Endothelial cell of umbilical vein (primary cell): ENCODE results near the gene GPLD1. TPM values are rescaled to one million over a fixed set of nuclear protein-coding genes. Genes with fewer than 3 reads are reported as not detected.

ENCODE experiments used
- BruUV-seq: library from RNA; stranded (reverse); fragments of 400-500 nt; replicated peaks from 2 replicates; lab custom pipeline; 2021; lab: Mats Ljungman, UMichigan
- CTCF ChIA-PET: fragments of 300-600, 350-600 bp; sonication (Branson Sonifier 250); formaldehyde crosslinking; loops from one replicate; lab custom pipeline; 2021; ENCODE audit warnings: antibody characterized with exemption, inconsistent platforms; lab: Charles Lee
- POLR2A ChIA-PET: fragments of 300-600, 350-600 bp; sonication (Branson Sonifier 250); formaldehyde crosslinking; loops from one replicate; lab custom pipeline; 2021; ENCODE audit warnings: antibody characterized with exemption, inconsistent platforms; lab: Charles Lee
- DNase-seq: peaks from one replicate; pipeline ENCODE4 v3.0.0-alpha.2; 2011; ENCODE audit warnings: low read depth, low spot score
- FAIRE-seq: peaks from 2 replicates; lab custom pipeline; 2011; peaks lifted over from hg19 to GRCh38; lab: Jason Lieb, UNC
- H2AFZ ChIP-seq: 2 replicates; pipeline ENCODE4 v1.6.0; 2012; ENCODE audit warnings: low read depth, low read length, control low read depth, inconsistent platforms
- H3K27ac ChIP-seq: 2 replicates; pipeline ENCODE4 v1.5.1; 2011; ENCODE audit warnings: low read depth, mild to moderate bottlenecking, control low read depth, low read length, moderate library complexity; ENCODE audit not compliant: insufficient read depth
- H3K27me3 ChIP-seq, 2 experiments: 2 replicates each; pipeline versions ENCODE4 v1.6.0 to v1.6.1; 2011; ENCODE audit warnings: low read length in 2 of 2, mixed read lengths in 1 of 2; ENCODE audit not compliant: control insufficient read depth in 2 of 2, insufficient read depth in 2 of 2
- H3K36me3 ChIP-seq, 2 experiments: 2 replicates in 1 of 2; 3 replicates in 1 of 2; pipeline ENCODE4 v1.5.1; 2011; ENCODE audit warnings: low read length in 2 of 2, mild to moderate bottlenecking in 1 of 2, moderate library complexity in 1 of 2; ENCODE audit not compliant: control insufficient read depth in 2 of 2, insufficient read depth in 2 of 2; ENCODE audit errors: extremely low read depth in 1 of 2
- H3K4me1 ChIP-seq: 3 replicates; pipeline ENCODE4 v1.5.1; 2011; ENCODE audit warnings: mild to moderate bottlenecking, low read length; ENCODE audit not compliant: control insufficient read depth, insufficient read depth; ENCODE audit errors: extremely low read depth
- H3K4me2 ChIP-seq: 2 replicates; pipeline ENCODE4 v1.6.1; 2011; ENCODE audit warnings: low read length, control low read depth, mixed read lengths; ENCODE audit not compliant: insufficient read depth
- H3K4me3 ChIP-seq, 3 experiments: fragments of 200-600 bp in 1 of 3; sonication (generic), shearing (Covaris generic) in 1 of 3; replicated peaks in 1 of 3; 2 replicates each; pipeline ENCODE4 v1.5.1; 2011 to 2016; ENCODE audit warnings: control low read depth in 3 of 3, low read length in 3 of 3, mild to moderate bottlenecking in 2 of 3, inconsistent platforms in 1 of 3, low read depth in 1 of 3, moderate library complexity in 1 of 3; ENCODE audit not compliant: insufficient read depth in 1 of 3
- H3K79me2 ChIP-seq: 2 replicates; pipeline ENCODE4 v1.6.0; 2012; ENCODE audit warnings: low read length, inconsistent platforms; ENCODE audit not compliant: control insufficient read depth, insufficient read depth
- H3K9ac ChIP-seq: replicated peaks from 2 replicates; pipeline ENCODE3; 2011; ENCODE audit warnings: low read length, control low read depth; ENCODE audit not compliant: insufficient read depth; ENCODE audit errors: extremely low read depth
- H3K9me1 ChIP-seq: replicated peaks from 3 replicates; pipeline ENCODE4 v1.6.0; 2011; ENCODE audit warnings: mild to moderate bottlenecking, low read length; ENCODE audit not compliant: control insufficient read depth, insufficient read depth; ENCODE audit errors: extremely low read depth
- H3K9me3 ChIP-seq: replicated peaks from 2 replicates; pipeline ENCODE4 v1.5.1; 2012; ENCODE audit warnings: low read length, inconsistent platforms; ENCODE audit not compliant: control insufficient read depth, insufficient read depth
- H4K20me1 ChIP-seq: replicated peaks from 2 replicates; pipeline ENCODE3; 2011; ENCODE audit warnings: mild to moderate bottlenecking, low read length; ENCODE audit not compliant: control insufficient read depth, insufficient read depth; ENCODE audit errors: extremely low read depth
- CTCF ChIP-seq, 2 donors: IDR thresholded peaks; 1 replicate in 1 of 2; 2 replicates in 1 of 2; pipeline ENCODE4 v1.5.1; 2011; ENCODE audit warnings: low read length in 2 of 2, mild to moderate bottlenecking in 2 of 2, moderate library complexity in 2 of 2, control low read depth in 1 of 2, inconsistent platforms in 1 of 2, low read depth in 1 of 2; ENCODE audit not compliant: insufficient read depth in 1 of 2; ENCODE audit errors: extremely low read depth in 1 of 2
- EZH2 ChIP-seq: IDR thresholded peaks from 2 replicates; pipeline ENCODE4 v1.6.1; 2012; ENCODE audit warnings: borderline replicate concordance, low read depth, mild to moderate bottlenecking, moderate library complexity, low read length, inconsistent platforms; ENCODE audit not compliant: severe bottlenecking
- FOS ChIP-seq: IDR thresholded peaks from 2 replicates; pipeline ENCODE4 v1.6.1; 2011; ENCODE audit warnings: mild to moderate bottlenecking, low read length, moderate library complexity, borderline replicate concordance; ENCODE audit not compliant: insufficient read depth
- GATA2 ChIP-seq: IDR thresholded peaks from 2 replicates; pipeline ENCODE4 v1.7.0; 2011; ENCODE audit warnings: low read depth, mild to moderate bottlenecking, moderate library complexity, mixed read lengths, low read length; ENCODE audit not compliant: insufficient read length, insufficient read depth
- JUN ChIP-seq: IDR thresholded peaks from 2 replicates; pipeline ENCODE4 v1.6.1; 2011; ENCODE audit warnings: borderline replicate concordance, low read depth; ENCODE audit not compliant: insufficient read length, insufficient read depth
- MAX ChIP-seq: IDR thresholded peaks from 2 replicates; pipeline ENCODE4 v1.6.1; 2011; ENCODE audit not compliant: insufficient read depth, insufficient read length
- MYC ChIP-seq: IDR thresholded peaks from one replicate; pipeline ENCODE4 v1.6.1; 2011; ENCODE audit warnings: mild to moderate bottlenecking, low read depth, low read length
- POLR2A ChIP-seq: IDR thresholded peaks from 2 replicates; pipeline ENCODE4 v1.6.1; 2012; ENCODE audit warnings: low read depth, mild to moderate bottlenecking, control low read depth, low read length
- POLR2AphosphoS5 ChIP-seq: IDR thresholded peaks from 2 replicates; pipeline ENCODE4 v1.6.1; 2012; ENCODE audit warnings: low read depth, mild to moderate bottlenecking, control low read depth, low read length, moderate library complexity; ENCODE audit not compliant: insufficient read depth
- dilution Hi-C: fragments of 300-500 bp; cut with MboI; formaldehyde crosslinking; loops from one replicate; pipeline ENCODE4 v1.15.0; 2019; ENCODE audit warnings: low sequenced_read_pairs; ENCODE audit not compliant: extremely low pct_ligation_motif_present
- intact Hi-C: fragments of 100-400 bp; cut with micrococcal nuclease; formaldehyde crosslinking; loops from one replicate; pipeline ENCODE4 v1.10.0; 2022
- polyA plus RNA-seq, 4 experiments: library from polyadenylated mRNA; depleted of rRNA in 3 of 4; stranded (reverse) in 3 of 4; unstranded in 1 of 4; fragments of >200 nt; gene quantifications; 2 replicates each; pipeline versions ENCODE4 v1.2.1 to v1.2.3, GENCODE V29; 2011 to 2012; ENCODE audit warnings: missing spikeins in 1 of 4
- total RNA-seq: library from RNA; stranded (reverse); gene quantifications from 2 replicates; pipeline ENCODE4 v1.2.3, GENCODE V29; 2021

Gene GPLD1
- total and polyA plus RNA-seq, 2 donors (not counting 3 experiments of a cell fraction or from before 2014, with no cell fraction given), result 0.03 to 0.53 TPM

- dilution Hi-C loops, result no loop called here
- DNase-seq (no peak), FAIRE-seq (no peak)
- Histone ChIP-seq H3K4me2 (no peak overlapping the region), H3K9ac (no peak overlapping the region), H3K27ac (no peak overlapping the region), H4K20me1 (no peaks in the 10 kb centered on the region), H3K36me3 (no peaks in the 10 kb centered on the region), H2AFZ (no peak overlapping the region), H3K9me1 (no peaks in the 10 kb centered on the region), H3K27me3 (peaks cover 0 to 2% of the 10 kb centered on the region in 2 experiments), H3K9me3 (no peaks in the 10 kb centered on the region), H3K79me2 (no peaks in the 10 kb centered on the region), H3K4me1 (no peaks in the 10 kb centered on the region), H3K4me3 (no peak overlapping the region)
- BruUV-seq, result no TSS peak
- CTCF ChIA-PET, result no interaction called here
- TF ChIP-seq JUN, result no peak
- TF ChIP-seq MYC, result no peak
- intact Hi-C loops, result no loop called here
- POLR2A ChIA-PET, result no interaction called here
These were observed 14.9 kb upstream of the GPLD1 start for GRCh38 chr6:24504287-24504648.

GRCh38 chr6:24501914-24502313 lies 12.5 kb upstream of the GPLD1 start:
- H3K27me3 ChIP-seq, result peaks cover 0 to 2% of the 10 kb centered on the region in 2 experiments
- POLR2A ChIA-PET, result no interaction called here
- H3K9me3 ChIP-seq, result no peaks in the 10 kb centered on the region
- no peak overlapping the region for H2AFZ ChIP-seq
- H3K27ac ChIP-seq, result no peak overlapping the region
- intact Hi-C loops (no loop called here), dilution Hi-C loops (no loop called here)
- H3K9me1 ChIP-seq, result no peaks in the 10 kb centered on the region
- H3K79me2 ChIP-seq, result no peaks in the 10 kb centered on the region
- H4K20me1 ChIP-seq, result no peaks in the 10 kb centered on the region
- FAIRE-seq, result no peak
- H3K4me3 ChIP-seq, result no peak overlapping the region
- no peak overlapping the region for H3K4me2 ChIP-seq
- no peaks in the 10 kb centered on the region for H3K36me3 ChIP-seq
- no peak overlapping the region for H3K9ac ChIP-seq
- no peak for DNase-seq
- TF ChIP-seq MYC (no peak), FOS (no peak), POLR2AphosphoS5 (no peak), CTCF (IDR thresholded peaks at IDR 0.05; ENCODE audit: extremely low read depth in 1 of 2, insufficient read depth in 1 of 2, low read depth in 1 of 2, low read length in 2 of 2) (no peak), POLR2A (no peak), EZH2 (no peak), GATA2 (no peak), JUN (no peak), MAX (no peak)
- CTCF ChIA-PET, result no interaction called here
- BruUV-seq, result no TSS peak
- no peaks in the 10 kb centered on the region for H3K4me1 ChIP-seq
